ENCODE measurements around the gene ATP8A2. TPM values are rescaled to one million over a fixed set of nuclear protein-coding genes. Genes with fewer than 3 reads are reported as not detected.

The ATP8A2 gene
- total and polyA plus RNA-seq, 2 of the 8 experiments (the other 6 are each of a cell fraction or from before 2014, with no cell fraction given), result 2.4 to 8.3 TPM

- TF ChIP-seq CHD7 (IDR thresholded peaks at IDR 0.05; ENCODE audit: insufficient replicate concordance, low read length) (no peak), FOSL1 (IDR thresholded peaks at IDR 0.05; ENCODE audit: insufficient read depth, low read depth, low read length) (no peak), HDAC2 (IDR thresholded peaks at IDR 0.05; ENCODE audit: borderline replicate concordance in 1 of 2, low read depth in 2 of 2, low read length in 2 of 2) (no peak), JUND (IDR thresholded peaks at IDR 0.05; ENCODE audit: low read length) (no peak), CTBP2 (IDR thresholded peaks at IDR 0.05; ENCODE audit: borderline replicate concordance, insufficient read depth, insufficient read length, low read length) (no peak), MAFK (IDR thresholded peaks at IDR 0.05; ENCODE audit: low read depth, low read length) (no peak), SP2 (IDR thresholded peaks at IDR 0.05; ENCODE audit: low read length) (no peak), CHD1 (IDR thresholded peaks at IDR 0.05; ENCODE audit: low read depth, low read length) (no peak), SRF (IDR thresholded peaks at IDR 0.05; ENCODE audit: low read depth, low read length) (no peak), NRF1 (IDR thresholded peaks at IDR 0.05; ENCODE audit: low read depth, low read length) (no peak), GABPA (IDR thresholded peaks at IDR 0.05; ENCODE audit: borderline replicate concordance, insufficient read depth, low read length) (no peak)
Observed at GRCh38 chr13:25682276-25682675, 310.5 kb downstream of the ATP8A2 start (continued).

Data from H1 (cell line).